ENCODE data around the gene PROM2. TPM values are rescaled to one million over a fixed set of nuclear protein-coding genes. Genes with fewer than 3 reads are reported as not detected.

Gene PROM2
- total and polyA plus RNA-seq, 2 experiments from 2014 or later = 2.1 to 2.2 TPM

GRCh38 chr2:95319481-95320343 lies 45.5 kb downstream of the PROM2 start (continued):
- no peak for TF ChIP-seq ZNF462 (CRISPR knock-in tag; IDR thresholded peaks at IDR 0.05)

- Mint-ChIP-seq H3K27me3 (ENCODE audit: insufficient read depth, low read depth, poor library complexity) (peaks cover 6% of the 10 kb centered on the region), H3K4me1 (no peaks in the 10 kb centered on the region; the same call in 2 of the 3 replicates), H3K27ac (no peak overlapping the region), H3K4me3 (no peak overlapping the region), H3K36me3 (ENCODE audit: low read depth) (no peaks in the 10 kb centered on the region; the same call in 2 of the 3 replicates), H3K9me3 (no peaks in the 10 kb centered on the region)
- no peaks in the 10 kb centered on the region for H3F3A ChIP-seq (replicated peaks; ENCODE audit: low read depth)
- no peak overlapping the region for H2AFZ ChIP-seq
- no peaks in the 10 kb centered on the region for H3K4me1 ChIP-seq (ENCODE audit: insufficient read depth)
- H3K9me2 ChIP-seq (ENCODE audit: insufficient read depth) = no peaks in the 10 kb centered on the region
- no peak overlapping the region for H3K4me2 ChIP-seq
- ATAC-seq (peak; percentile 10; the same call in 1 of the 3 replicates), DNase-seq (ENCODE audit: low spot score) (no peak)
- no peaks in the 10 kb centered on the region for H3K27me3 ChIP-seq (ENCODE audit: insufficient read depth)
- H3K79me2 ChIP-seq (replicated peaks; ENCODE audit: insufficient read depth) = no peaks in the 10 kb centered on the region
- no peak overlapping the region for H3K27ac ChIP-seq (ENCODE audit: low read depth)
- TF ChIP-seq STAT1 (IDR thresholded peaks at IDR 0.05; ENCODE audit: unreplicated experiment) (no peak), ZNF462 (CRISPR knock-in tag; IDR thresholded peaks at IDR 0.05) (no peak), ZNF114 (CRISPR knock-in tag; IDR thresholded peaks at IDR 0.05) (no peak), ETS1 (IDR thresholded peaks at IDR 0.05) (no peak), JUNB (IDR thresholded peaks at IDR 0.05; ENCODE audit: unreplicated experiment) (no peak), NANOG (IDR thresholded peaks at IDR 0.05; ENCODE audit: borderline replicate concordance) (no peak)
- H3K36me3 ChIP-seq (ENCODE audit: insufficient read depth) = no peaks in the 10 kb centered on the region
- H4K20me1 ChIP-seq (replicated peaks; ENCODE audit: insufficient read depth) = no peaks in the 10 kb centered on the region
- no peak overlapping the region for H3K4me3 ChIP-seq
Measured at GRCh38 chr2:95320344-95320712, 46.1 kb downstream of the PROM2 start.

All from GM23338 (cell line).